ENCODE data around the gene TPBGL. TPM values are rescaled to one million over a fixed set of nuclear protein-coding genes. Genes with fewer than 3 reads are reported as not detected.

Gene TPBGL
- total and polyA plus RNA-seq, 5 donors from 2014 or later: 0.11 to 0.12 TPM; not detected in 3

DNA sequence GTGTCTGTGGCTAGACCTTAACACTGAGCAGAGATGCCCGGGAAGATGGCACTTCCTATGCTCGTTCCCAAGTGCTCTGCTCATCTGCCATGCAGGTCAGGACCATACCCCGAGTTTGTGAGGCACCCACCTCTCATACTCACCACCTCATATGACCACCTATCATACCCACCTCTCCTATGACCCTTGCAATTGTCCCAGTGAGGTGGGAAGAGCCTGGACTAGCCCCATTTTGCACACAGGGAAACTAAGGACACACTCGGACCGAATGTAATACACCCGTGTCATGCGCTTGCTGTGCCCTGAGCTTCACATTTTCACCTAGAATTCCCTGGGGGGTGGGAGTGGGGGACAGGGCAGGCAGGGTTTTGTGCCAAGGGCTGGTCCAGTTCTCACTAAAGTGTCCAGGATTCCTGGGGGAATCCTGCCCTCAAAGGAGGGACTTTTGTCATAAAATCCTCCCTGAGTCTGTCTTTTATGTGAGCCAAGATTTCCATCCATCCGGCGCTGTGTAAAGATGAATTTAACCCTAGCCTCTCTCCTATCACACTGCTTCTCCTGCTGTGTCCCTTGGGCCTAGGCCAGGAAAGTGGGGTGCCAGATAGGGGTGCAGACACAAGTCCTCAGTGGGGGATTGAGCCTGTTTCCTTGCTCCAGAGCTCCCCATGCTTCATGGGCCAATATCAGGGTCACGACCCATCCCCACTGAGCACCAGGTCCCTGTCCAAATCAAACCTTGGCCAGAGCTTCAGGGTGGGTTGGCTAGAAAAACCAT is 20.0 kb downstream of the TPBGL start:
- no peak for ATAC-seq (ENCODE audit: low read depth in 2 of 2)
- no peaks in the 10 kb centered on the region for H3K9me3 ChIP-seq (ENCODE audit: control insufficient read depth in 2 of 2, low read length in 2 of 2)
- peaks cover 32% of the 10 kb centered on the region for H3K4me1 ChIP-seq (ENCODE audit: control insufficient read depth, insufficient read depth, low read length, poor library complexity, severe bottlenecking)
- H3K27ac ChIP-seq (ENCODE audit: insufficient read depth, low read length, poor library complexity, severe bottlenecking): peak overlapping the region; percentile 34
- peaks cover 8 to 52% (median 21%) of the 10 kb centered on the region in 4 donors for H3K4me1 Mint-ChIP-seq
- peaks cover 2% of the 10 kb centered on the region for H3K27me3 ChIP-seq (ENCODE audit: control insufficient read depth, insufficient read depth, low read length)
- peak overlapping the region; percentile 48 for H3K4me3 ChIP-seq (ENCODE audit: low read depth, low read length)
- no peaks in the 10 kb centered on the region for H3K9me3 Mint-ChIP-seq
- peak overlapping the region; percentile 87 to 91 (median 90) for H3K27ac Mint-ChIP-seq
- peaks cover 15% of the 10 kb centered on the region for H3K27me3 Mint-ChIP-seq
- H3K36me3 Mint-ChIP-seq: no peaks in the 10 kb centered on the region
- H3K4me3 Mint-ChIP-seq: peak overlapping the region in 2 of 4 donors; percentile 66 to 77
- no peak for DNase-seq
- H3K36me3 ChIP-seq (ENCODE audit: control insufficient read depth, insufficient read depth, low read length): peaks cover 2% of the 10 kb centered on the region

- no peaks in the 10 kb centered on the region for H3K9me3 Mint-ChIP-seq
- Histone ChIP-seq H3K36me3 (ENCODE audit: control insufficient read depth, insufficient read depth, low read length) (peaks cover 6% of the 10 kb centered on the region), H3K4me1 (ENCODE audit: control insufficient read depth, insufficient read depth, low read length, poor library complexity, severe bottlenecking) (peaks cover 32% of the 10 kb centered on the region), H3K4me3 (ENCODE audit: low read depth, low read length) (no peak overlapping the region), H3K27ac (ENCODE audit: insufficient read depth, low read length, poor library complexity, severe bottlenecking) (no peak overlapping the region), H3K9me3 (ENCODE audit: control insufficient read depth in 2 of 2, low read length in 2 of 2) (no peaks in the 10 kb centered on the region), H3K27me3 (ENCODE audit: control insufficient read depth, insufficient read depth, low read length) (no peaks in the 10 kb centered on the region)
- ATAC-seq (ENCODE audit: low read depth in 2 of 2) (no peak), DNase-seq (no peak)
- H3K36me3 Mint-ChIP-seq: no peaks in the 10 kb centered on the region
- H3K27ac Mint-ChIP-seq: peak overlapping the region; percentile 86 to 91 (median 90)
- H3K4me3 Mint-ChIP-seq: peak overlapping the region in 1 of 4 donors; percentile 66
- peaks cover 8 to 56% (median 21%) of the 10 kb centered on the region in 4 donors for H3K4me1 Mint-ChIP-seq
- peaks cover 5% of the 10 kb centered on the region for H3K27me3 Mint-ChIP-seq
These were observed 21.4 kb downstream of the TPBGL start for GRCh38 chr11:75261902-75262361.

DNA sequence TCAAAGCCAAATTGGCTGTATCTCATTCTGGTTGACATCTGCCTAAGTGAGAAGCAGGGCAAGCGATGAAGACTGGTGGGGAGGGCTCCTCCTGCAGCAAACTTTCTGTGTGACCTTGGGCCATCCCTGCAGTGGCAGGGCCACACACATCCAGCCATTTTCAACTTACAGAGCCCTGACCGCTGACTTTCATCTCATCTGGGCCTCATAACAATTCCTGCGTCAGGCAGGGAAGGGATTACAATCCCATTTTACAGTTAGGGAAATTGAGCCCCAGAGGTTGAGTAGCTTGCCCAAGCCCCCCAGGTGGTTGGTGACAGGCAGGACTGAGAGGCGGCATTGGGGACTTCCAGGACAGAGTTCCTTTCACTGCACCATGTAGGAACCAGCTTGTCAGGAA is 21.9 kb downstream of the TPBGL start:
- H3K9me3 Mint-ChIP-seq: no peaks in the 10 kb centered on the region

DNA sequence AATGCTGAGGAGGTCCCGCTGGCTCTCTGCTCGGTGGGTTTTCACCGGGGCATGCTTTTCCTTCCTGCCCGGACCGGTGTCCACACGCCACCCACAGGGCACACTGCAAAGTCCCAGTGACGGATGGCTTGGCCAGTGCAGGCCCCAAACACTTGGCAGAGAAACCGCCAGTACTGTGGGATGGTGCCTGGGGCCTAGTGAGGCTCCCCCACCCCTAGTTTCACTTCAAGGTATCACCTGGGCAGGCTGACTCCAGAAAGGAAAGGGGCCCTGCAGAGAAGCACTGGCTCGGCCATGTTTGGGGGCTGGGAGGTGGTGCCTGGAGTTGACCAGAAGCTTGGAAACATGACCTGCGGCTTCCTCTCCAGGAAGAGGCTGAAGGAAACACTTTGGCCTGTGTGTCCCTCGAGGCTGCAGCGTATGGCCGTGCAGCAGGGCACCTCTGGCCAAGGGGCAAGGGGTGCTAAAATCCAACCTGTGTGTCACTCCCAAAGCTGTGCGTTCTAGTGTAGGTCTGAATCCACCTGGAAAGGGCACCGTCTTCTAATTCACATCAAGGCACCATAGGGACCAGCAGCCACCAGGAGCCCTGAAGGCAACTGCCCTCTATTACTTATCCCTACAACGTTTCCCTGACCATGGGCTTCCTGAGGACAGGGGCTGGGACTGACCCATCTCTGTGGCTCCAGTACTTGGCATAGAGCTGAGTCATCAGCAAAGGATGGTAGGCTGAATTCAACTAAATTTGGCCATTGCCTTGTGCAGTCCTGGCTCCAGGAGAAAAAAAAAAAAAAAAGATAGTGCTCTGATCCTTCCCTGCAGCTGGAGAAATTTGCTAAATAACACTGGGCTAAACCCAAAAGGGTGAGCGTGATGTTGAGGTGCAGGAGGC is 22.6 kb downstream of the TPBGL start:
- Mint-ChIP-seq H3K27ac (peak overlapping the region in 2 of 3 donors; percentile 53 to 74), H3K36me3 (peaks cover 7% of the 10 kb centered on the region), H3K9me3 (no peaks in the 10 kb centered on the region), H3K4me1 (peaks cover 8 to 61% (median 21%) of the 10 kb centered on the region in 4 donors), H3K27me3 (no peaks in the 10 kb centered on the region), H3K4me3 (no peak overlapping the region)
- H3K4me3 ChIP-seq (ENCODE audit: low read depth, low read length): no peak overlapping the region
- no peak overlapping the region for H3K27ac ChIP-seq (ENCODE audit: insufficient read depth, low read length, poor library complexity, severe bottlenecking)
- H3K36me3 ChIP-seq (ENCODE audit: control insufficient read depth, insufficient read depth, low read length): peaks cover 6% of the 10 kb centered on the region
- no peaks in the 10 kb centered on the region for H3K9me3 ChIP-seq (ENCODE audit: control insufficient read depth in 2 of 2, low read length in 2 of 2)
- ATAC-seq (ENCODE audit: low read depth in 2 of 2) (no peak), DNase-seq (no peak)
- no peaks in the 10 kb centered on the region for H3K27me3 ChIP-seq (ENCODE audit: control insufficient read depth, insufficient read depth, low read length)
- H3K4me1 ChIP-seq (ENCODE audit: control insufficient read depth, insufficient read depth, low read length, poor library complexity, severe bottlenecking): peaks cover 32% of the 10 kb centered on the region

More for the DNA sequence above, 21.9 kb downstream of the TPBGL start:
- Histone ChIP-seq H3K9me3 (ENCODE audit: control insufficient read depth in 2 of 2, low read length in 2 of 2) (no peaks in the 10 kb centered on the region), H3K4me1 (ENCODE audit: control insufficient read depth, insufficient read depth, low read length, poor library complexity, severe bottlenecking) (peaks cover 32% of the 10 kb centered on the region), H3K4me3 (ENCODE audit: low read depth, low read length) (no peak overlapping the region), H3K27me3 (ENCODE audit: control insufficient read depth, insufficient read depth, low read length) (no peaks in the 10 kb centered on the region), H3K27ac (ENCODE audit: insufficient read depth, low read length, poor library complexity, severe bottlenecking) (no peak overlapping the region), H3K36me3 (ENCODE audit: control insufficient read depth, insufficient read depth, low read length) (peaks cover 6% of the 10 kb centered on the region)
- no peak for DNase-seq
- Mint-ChIP-seq H3K27ac (peak overlapping the region; percentile 85 to 91 (median 86)), H3K27me3 (peaks cover 3% of the 10 kb centered on the region), H3K4me3 (peak overlapping the region in 1 of 4 donors; percentile 33), H3K4me1 (peaks cover 8 to 58% (median 21%) of the 10 kb centered on the region in 4 donors), H3K36me3 (peaks cover 3% of the 10 kb centered on the region)
- no peak for ATAC-seq (ENCODE audit: low read depth in 2 of 2)

- Mint-ChIP-seq H3K36me3 (peaks cover 7% of the 10 kb centered on the region), H3K27ac (peak overlapping the region; percentile 43 to 74 (median 46)), H3K4me3 (no peak overlapping the region), H3K4me1 (peaks cover 8 to 61% (median 21%) of the 10 kb centered on the region in 4 donors), H3K27me3 (no peaks in the 10 kb centered on the region), H3K9me3 (no peaks in the 10 kb centered on the region)
- Histone ChIP-seq H3K4me1 (ENCODE audit: control insufficient read depth, insufficient read depth, low read length, poor library complexity, severe bottlenecking) (peaks cover 32% of the 10 kb centered on the region), H3K4me3 (ENCODE audit: low read depth, low read length) (no peak overlapping the region), H3K27me3 (ENCODE audit: control insufficient read depth, insufficient read depth, low read length) (no peaks in the 10 kb centered on the region), H3K36me3 (ENCODE audit: control insufficient read depth, insufficient read depth, low read length) (peaks cover 6% of the 10 kb centered on the region), H3K27ac (ENCODE audit: insufficient read depth, low read length, poor library complexity, severe bottlenecking) (no peak overlapping the region), H3K9me3 (ENCODE audit: control insufficient read depth in 2 of 2, low read length in 2 of 2) (no peaks in the 10 kb centered on the region)
- DNase-seq: peak in 1 of 3 donors; percentile 36
- ATAC-seq (ENCODE audit: low read depth in 2 of 2): peak in 1 of 2 donors; percentile 46
These were observed 23.4 kb downstream of the TPBGL start for GRCh38 chr11:75263944-75264349.

DNA sequence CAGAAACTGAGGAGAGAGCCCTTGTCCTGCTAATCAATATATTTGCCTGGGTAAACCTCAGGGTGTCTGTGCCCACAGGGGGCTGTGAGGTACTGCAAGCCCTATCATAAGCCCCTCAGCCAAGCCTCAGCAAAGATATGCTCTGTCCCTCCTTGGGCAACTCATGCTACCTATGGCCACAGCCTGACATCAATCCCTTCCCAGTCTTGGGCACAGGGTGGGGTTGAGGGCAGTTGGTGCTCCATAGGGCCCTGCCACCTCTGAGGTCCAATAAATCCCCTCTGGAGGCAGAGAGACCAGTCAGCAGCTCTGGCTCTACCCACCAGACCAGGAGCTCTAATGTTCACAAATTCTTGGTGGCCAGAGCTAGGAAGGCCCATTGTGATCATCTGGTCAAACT is 23.8 kb downstream of the TPBGL start:
- H3K36me3 Mint-ChIP-seq: peaks cover 7% of the 10 kb centered on the region
- H3K27ac Mint-ChIP-seq: peak overlapping the region; percentile 43 to 74 (median 46)
- DNase-seq (no peak), ATAC-seq (ENCODE audit: low read depth in 2 of 2) (no peak)
- no peak overlapping the region for H3K27ac ChIP-seq (ENCODE audit: insufficient read depth, low read length, poor library complexity, severe bottlenecking)
- H3K4me1 Mint-ChIP-seq: peaks cover 8 to 60% (median 21%) of the 10 kb centered on the region in 4 donors
- no peaks in the 10 kb centered on the region for H3K9me3 ChIP-seq (ENCODE audit: control insufficient read depth in 2 of 2, low read length in 2 of 2)
- no peaks in the 10 kb centered on the region for H3K27me3 ChIP-seq (ENCODE audit: control insufficient read depth, insufficient read depth, low read length)
- H3K36me3 ChIP-seq (ENCODE audit: control insufficient read depth, insufficient read depth, low read length): peaks cover 6% of the 10 kb centered on the region
- H3K4me3 ChIP-seq (ENCODE audit: low read depth, low read length): no peak overlapping the region
- no peaks in the 10 kb centered on the region for H3K9me3 Mint-ChIP-seq
- no peak overlapping the region for H3K4me3 Mint-ChIP-seq
- H3K4me1 ChIP-seq (ENCODE audit: control insufficient read depth, insufficient read depth, low read length, poor library complexity, severe bottlenecking): peaks cover 32% of the 10 kb centered on the region
- no peaks in the 10 kb centered on the region for H3K27me3 Mint-ChIP-seq

- no peak overlapping the region for H3K27ac ChIP-seq (ENCODE audit: insufficient read depth, low read length, poor library complexity, severe bottlenecking)
- no peak for DNase-seq
- peaks cover 8 to 54% (median 19%) of the 10 kb centered on the region in 4 donors for H3K4me1 Mint-ChIP-seq
These were observed 24.4 kb downstream of the TPBGL start for GRCh38 chr11:75264971-75265370.

More at GRCh38 chr11:75264971-75265370, 24.4 kb downstream of the TPBGL start:
- Mint-ChIP-seq H3K4me3 (no peak overlapping the region), H3K9me3 (no peaks in the 10 kb centered on the region), H3K27ac (peak overlapping the region in 2 of 3 donors; percentile 46 to 74), H3K27me3 (no peaks in the 10 kb centered on the region), H3K36me3 (peaks cover 7% of the 10 kb centered on the region)
- H3K4me1 ChIP-seq (ENCODE audit: control insufficient read depth, insufficient read depth, low read length, poor library complexity, severe bottlenecking): peaks cover 27% of the 10 kb centered on the region
- H3K27me3 ChIP-seq (ENCODE audit: control insufficient read depth, insufficient read depth, low read length): no peaks in the 10 kb centered on the region
- no peaks in the 10 kb centered on the region for H3K9me3 ChIP-seq (ENCODE audit: control insufficient read depth in 2 of 2, low read length in 2 of 2)
- no peak overlapping the region for H3K4me3 ChIP-seq (ENCODE audit: low read depth, low read length)
- ATAC-seq (ENCODE audit: low read depth in 2 of 2): no peak
- H3K36me3 ChIP-seq (ENCODE audit: control insufficient read depth, insufficient read depth, low read length): peaks cover 6% of the 10 kb centered on the region
